Right lobe of liver (tissue), 6 donors: ENCODE results near the gene SEC62. TPM values are rescaled to one million over a fixed set of nuclear protein-coding genes. Genes with fewer than 3 reads are reported as not detected.

Source experiments
- ATAC-seq, 4 donors: fragments of 200-7000 bp; cut with Tn5 transposase; one replicate each; pipeline ENCODE4 v1.9.1; 2020; ENCODE audit warnings: mild to moderate bottlenecking in 4 of 4, moderate library complexity in 4 of 4
- DNase-seq, 3 donors: peaks; one replicate each; pipeline ENCODE4 v3.0.0-alpha.2; 2020
- H3K27ac ChIP-seq, 3 donors: fragments of 200-600 bp; one replicate each; pipeline ENCODE4 v1.8.0; 2022
- H3K27me3 ChIP-seq, 2 donors: fragments of 200-600 bp; one replicate each; pipeline ENCODE4 v1.8.0; 2022
- H3K36me3 ChIP-seq, 4 donors: fragments of 200-600 bp; sonication (generic) in 1 of 4; one replicate each; pipeline versions ENCODE4 v1.5.1 to v1.8.0; 2017 to 2022; ENCODE audit warnings: control low read depth in 1 of 4
- H3K4me1 ChIP-seq, 4 donors: fragments of 200-600 bp; sonication (generic) in 1 of 4; one replicate each; pipeline versions ENCODE4 v1.5.1 to v1.8.0; 2017 to 2022; ENCODE audit warnings: control low read depth in 1 of 4
- H3K4me3 ChIP-seq, 3 donors: fragments of 200-600 bp; one replicate each; pipeline ENCODE4 v1.8.0; 2022
- H3K9me3 ChIP-seq, 4 donors: fragments of 200-600 bp; sonication (generic) in 1 of 4; one replicate each; pipeline versions ENCODE4 v1.5.1 to v1.8.0; 2017 to 2022; ENCODE audit warnings: control low read depth in 1 of 4
- CTCF ChIP-seq, 4 donors: fragments of 200-600 bp in 3 of 4; fragments of 450-650 bp in 1 of 4; IDR thresholded peaks; one replicate each; pipeline versions ENCODE4 v1.5.1 to v1.8.0; 2016 to 2022; ENCODE audit warnings: antibody characterized with exemption in 4 of 4, mild to moderate bottlenecking in 2 of 4
- POLR2A ChIP-seq: fragments of 450-650 bp; IDR thresholded peaks from one replicate; pipeline ENCODE4 v1.6.1; 2017; ENCODE audit warnings: antibody characterized with exemption, mild to moderate bottlenecking
- WGBS: methylation state at CpG from one replicate; pipeline ENCODE4 v1.1.6; 2018; ENCODE audit warnings: low coverage, low lambda C conversion rate; ENCODE audit not compliant: insufficient coverage; ENCODE audit errors: missing lambda C conversion rate; 5-methylcytosine and 5-hydroxymethylcytosine counted together
- intact Hi-C, 2 donors: fragments of 100-400 bp; cut with DNase I; formaldehyde crosslinking; loops; one replicate each; pipeline versions ENCODE4 v1.11.2 to v1.14.1; 2022
- total RNA-seq, 6 experiments: library from RNA; depleted of rRNA in 2 of 6; stranded (reverse); fragments of >200 nt in 2 of 6; fragmentation: NEBNext Ultra II Directional in 3 of 6; extraction: Animal tissue kit (Norgen Biotek cat#: 25700) in 3 of 6; gene quantifications; one replicate each; pipeline versions ENCODE4 v1.1.0 to v1.2.4, GENCODE V29; 2016 to 2023
- donor health status: DM: no; HTN: yes; CAD: no.
- donor health status: DM: no; HTN: no; CAD: no.
- donor health status: DM: no; HTN: no; CAD: no.
- donor health status: DM: no; HTN: yes; CAD: no.
- donor health status: DM: no; HTN: yes; CAD: no.

The SEC62 gene
- total RNA-seq, 6 experiments from 2014 or later, result 38.5 to 133 (median 96.5) TPM

- Histone ChIP-seq H3K27me3 (peaks cover 0 to 4% of the 10 kb centered on the region in 2 donors), H3K9me3 (no peaks in the 10 kb centered on the region), H3K4me3 (peak within 1 kb of the TSS; percentile 58 to 70 (median 65)), H3K4me1 (peaks cover 0 to 18% (median 3%) of the 10 kb centered on the region in 4 donors), H3K27ac (peak within 1 kb of the TSS in 2 of 3 donors; percentile 49 to 67), H3K36me3 (no peaks in the 10 kb centered on the region)
- TF ChIP-seq POLR2A (no peak), CTCF (IDR thresholded peaks at IDR 0.05) (peak; percentile 68 to 78 (median 73))
- ATAC-seq (peak; percentile 90 to 93 (median 90)), DNase-seq (peak; percentile 81 to 89 (median 88))
- intact Hi-C loops, result no loop called here
- 40% methylated on average over 2 of the region's 78 CpGs for WGBS
Measured at GRCh38 chr3:170037463-170038433, 71.1 kb downstream of the SEC62 start, which contains the start of gene GPR160. Gene GPR160 (plus strand): TSS chr3:170037995. CDS start chr3:170083973, 45,978 bp downstream.

- intact Hi-C loops, result no loop called here
- peaks cover 0 to 18% (median 3%) of the 10 kb centered on the region in 4 donors for H3K4me1 ChIP-seq
- H3K4me3 ChIP-seq, result peak overlapping the region; percentile 58 to 70 (median 65)
- peak overlapping the region in 2 of 3 donors; percentile 49 to 67 for H3K27ac ChIP-seq
- DNase-seq (peak in 2 of 3 donors; percentile 54), ATAC-seq (peak; percentile 12 to 39 (median 19))
- H3K27me3 ChIP-seq, result peaks cover 0 to 4% of the 10 kb centered on the region in 2 donors
- TF ChIP-seq POLR2A (no peak), CTCF (IDR thresholded peaks at IDR 0.05) (peak in 2 of 4 donors; percentile 7 to 8)
- H3K9me3 ChIP-seq, result no peaks in the 10 kb centered on the region
- H3K36me3 ChIP-seq, result no peaks in the 10 kb centered on the region
- WGBS, result 10% methylated on average over 20 of the region's 51 CpGs
Measured at GRCh38 chr3:170038434-170039110, 72.0 kb downstream of the SEC62 start.

- H3K36me3 ChIP-seq, result no peaks in the 10 kb centered on the region
- no peaks in the 10 kb centered on the region for H3K9me3 ChIP-seq
- H3K27ac ChIP-seq, result no peak overlapping the region
- 37% methylated on average over 7 of the region's 8 CpGs for WGBS
- intact Hi-C loops, result no loop called here
- H3K4me3 ChIP-seq, result no peak overlapping the region
- ATAC-seq (no peak), DNase-seq (no peak)
- TF ChIP-seq POLR2A (no peak), CTCF (IDR thresholded peaks at IDR 0.05) (no peak)
- peaks cover 0 to 4% of the 10 kb centered on the region in 2 donors for H3K27me3 ChIP-seq
- H3K4me1 ChIP-seq, result peaks cover 0 to 18% (median 3%) of the 10 kb centered on the region in 4 donors
Measured at GRCh38 chr3:170040418-170040817, 73.8 kb downstream of the SEC62 start.

- intact Hi-C loops, result no loop called here
- ATAC-seq (no peak), DNase-seq (no peak)
- Histone ChIP-seq H3K27ac (no peak overlapping the region), H3K4me3 (no peak overlapping the region), H3K36me3 (no peaks in the 10 kb centered on the region), H3K27me3 (no peaks in the 10 kb centered on the region), H3K9me3 (no peaks in the 10 kb centered on the region), H3K4me1 (peaks cover 0 to 15% (median 1%) of the 10 kb centered on the region in 4 donors)
- WGBS, result 73% methylated on average over 7 of the region's 7 CpGs
- TF ChIP-seq POLR2A, result no peak
- TF ChIP-seq CTCF (IDR thresholded peaks at IDR 0.05), result no peak
Measured at GRCh38 chr3:170043506-170043905, 76.9 kb downstream of the SEC62 start.
